Vagina (tissue), 2 donors: ENCODE measurements around the gene PLAC9.

Experiments
- CTCF ChIP-seq, 3 experiments: fragments of 450-650 bp in 2 of 3; fragments of 200-600 bp in 1 of 3; sonication (generic) in 1 of 3; IDR thresholded peaks; one replicate each; pipeline ENCODE4 v1.5.1; 2017 to 2019; ENCODE audit warnings: antibody characterized with exemption in 3 of 3, mild to moderate bottlenecking in 2 of 3, moderate library complexity in 2 of 3
- POLR2A ChIP-seq, 2 donors: fragments of 450-650 bp; IDR thresholded peaks; one replicate each; pipeline ENCODE4 v1.6.1; 2017; ENCODE audit warnings: antibody characterized with exemption in 2 of 2, mild to moderate bottlenecking in 2 of 2, moderate library complexity in 2 of 2
- POLR2AphosphoS5 ChIP-seq, 2 donors: sonication (generic); formaldehyde crosslinking; IDR thresholded peaks; one replicate each; pipeline ENCODE4 v1.9.0; 2017; ENCODE audit warnings: antibody characterized with exemption in 2 of 2, mild to moderate bottlenecking in 2 of 2, low read depth in 1 of 2; ENCODE audit not compliant: insufficient read depth in 1 of 2

- no peak for TF ChIP-seq CTCF (IDR thresholded peaks at IDR 0.05)
- TF ChIP-seq POLR2AphosphoS5 (IDR thresholded peaks at IDR 0.05; ENCODE audit: insufficient read depth in 1 of 2, low read depth in 1 of 2) = no peak
- TF ChIP-seq POLR2A (IDR thresholded peaks at IDR 0.05) = no peak
Observed at GRCh38 chr10:80182986-80183385, 50.5 kb downstream of the PLAC9 start.
